SK-N-SH treated with all-trans-retinoic acid at 6 μM for 48 hours (cell line): ENCODE data around the gene CDC42EP5.

Source experiments
- ATAC-seq: fragments of 200-7000 bp; cut with Tn5 transposase; 3 replicates; pipeline ENCODE4 v1.9.1; 2020; ENCODE audit warnings: mild to moderate bottlenecking, moderate library complexity
- ARNTL ChIP-seq: fragments of 450-650 bp; formaldehyde crosslinking; IDR thresholded peaks from 2 replicates; pipeline ENCODE4 v1.5.0; 2020; ENCODE audit warnings: low read depth, mild to moderate bottlenecking, moderate library complexity, borderline replicate concordance
- BACH2 ChIP-seq: fragments of 250-450 bp; sonication (Bioruptor Pico); IDR thresholded peaks from 2 replicates; pipeline ENCODE4 v1.9.0; 2021; ENCODE audit warnings: mild to moderate bottlenecking, borderline replicate concordance
- CREB5 ChIP-seq: fragments of 250-450 bp; sonication (Bioruptor Pico); IDR thresholded peaks from 2 replicates; pipeline ENCODE4 v1.5.1; 2020; ENCODE audit warnings: low read depth, mild to moderate bottlenecking, moderate library complexity
- CSRNP3 ChIP-seq: fragments of 250-450 bp; sonication (Bioruptor Pico); IDR thresholded peaks from 2 replicates; pipeline ENCODE4 v1.5.1; 2021; ENCODE audit warnings: mild to moderate bottlenecking, moderate library complexity
- ESRRG ChIP-seq: fragments of 250-450 bp; sonication (Bioruptor Pico); IDR thresholded peaks from 2 replicates; pipeline ENCODE4 v1.6.1; 2021; ENCODE audit warnings: mild to moderate bottlenecking
- OSR1 ChIP-seq: fragments of 250-450 bp; sonication (Bioruptor Pico); IDR thresholded peaks from 2 replicates; pipeline ENCODE4 v1.8.0; 2022; ENCODE audit warnings: moderate library complexity, mild to moderate bottlenecking, inconsistent platforms
- PATZ1 ChIP-seq: fragments of 250-450 bp; sonication (Bioruptor Pico); IDR thresholded peaks from 2 replicates; pipeline ENCODE4 v1.8.0; 2020; ENCODE audit warnings: mild to moderate bottlenecking, moderate library complexity, borderline replicate concordance
- POU6F1 ChIP-seq: fragments of 250-450 bp; sonication (Bioruptor Pico); IDR thresholded peaks from 2 replicates; pipeline ENCODE4 v1.8.0; 2021; ENCODE audit warnings: low read depth, mild to moderate bottlenecking, moderate library complexity, borderline replicate concordance
- SNAI2 ChIP-seq: fragments of 250-450 bp; sonication (Bioruptor Pico); IDR thresholded peaks from 2 replicates; pipeline ENCODE4 v1.5.0; 2020; ENCODE audit warnings: mild to moderate bottlenecking, moderate library complexity
- TCF4 ChIP-seq: fragments of 250-450 bp; sonication (Bioruptor Pico); IDR thresholded peaks from 2 replicates; pipeline ENCODE4 v1.8.0; 2021; ENCODE audit warnings: mild to moderate bottlenecking, moderate library complexity, borderline replicate concordance
- ZC3H10 ChIP-seq: fragments of 250-450 bp; sonication (Bioruptor Pico); IDR thresholded peaks from 2 replicates; pipeline ENCODE4 v1.5.1; 2021; ENCODE audit warnings: mild to moderate bottlenecking, moderate library complexity
- ZFP3 ChIP-seq: fragments of 250-450 bp; sonication (Bioruptor Pico); IDR thresholded peaks from 2 replicates; pipeline ENCODE4 v1.5.0; 2020; ENCODE audit warnings: mild to moderate bottlenecking, moderate library complexity
- ZFP30 ChIP-seq: fragments of 450-650 bp; formaldehyde crosslinking; IDR thresholded peaks from 2 replicates; pipeline ENCODE4 v1.5.0; 2022; ENCODE audit warnings: mild to moderate bottlenecking, moderate library complexity
- ZNF565 ChIP-seq: fragments of 450-650 bp; formaldehyde crosslinking; conservative IDR thresholded peaks from 2 replicates; pipeline ENCODE4 v1.5.0; 2020; ENCODE audit warnings: low read depth, mild to moderate bottlenecking, moderate library complexity
- ZNF70 ChIP-seq: fragments of 450-650 bp; formaldehyde crosslinking; IDR thresholded peaks from 2 replicates; pipeline ENCODE4 v1.5.0; 2020; ENCODE audit warnings: mild to moderate bottlenecking, moderate library complexity
- ZNF8 ChIP-seq: fragments of 450-650 bp; formaldehyde crosslinking; IDR thresholded peaks from 2 replicates; pipeline ENCODE4 v1.5.0; 2020; ENCODE audit warnings: mild to moderate bottlenecking, moderate library complexity

The CDC42EP5 gene

GRCh38 chr19:54463531-54464043 lies 9.5 kb downstream of the CDC42EP5 start, which contains the start of gene LENG9 (continued):
- no peak for TF ChIP-seq POU6F1 (CRISPR knock-in tag)
- no peak for TF ChIP-seq CREB5 (CRISPR knock-in tag)
- no peak for TF ChIP-seq ZFP3 (CRISPR knock-in tag)
- no peak for TF ChIP-seq ZNF70 (CRISPR knock-in tag)
- no peak for TF ChIP-seq ZNF565 (CRISPR knock-in tag)

GRCh38 chr19:54462655-54463530 lies 10.2 kb downstream of the CDC42EP5 start:
- no peak for TF ChIP-seq TCF4 (CRISPR knock-in tag)
- TF ChIP-seq ZFP30 (CRISPR knock-in tag): no peak
- no peak for TF ChIP-seq PATZ1 (CRISPR knock-in tag)
- no peak for TF ChIP-seq ZFP3 (CRISPR knock-in tag)
- no peak for TF ChIP-seq SNAI2
- TF ChIP-seq BACH2: no peak
- no peak for TF ChIP-seq OSR1 (CRISPR knock-in tag)
- no peak; the same call in 1 of the 3 replicates for ATAC-seq

- TF ChIP-seq ZC3H10 (no peak), ZNF565 (CRISPR knock-in tag) (no peak), ESRRG (CRISPR knock-in tag) (no peak), ZFP30 (CRISPR knock-in tag) (no peak), ARNTL (CRISPR knock-in tag) (no peak), ZNF8 (CRISPR knock-in tag) (no peak), CSRNP3 (CRISPR knock-in tag) (no peak), BACH2 (no peak), PATZ1 (CRISPR knock-in tag) (no peak), OSR1 (CRISPR knock-in tag) (no peak)
- ATAC-seq: no peak
Measured at GRCh38 chr19:54462047-54462654, 10.9 kb downstream of the CDC42EP5 start.

GRCh38 chr19:54461613-54462012 lies 11.5 kb downstream of the CDC42EP5 start:
- TF ChIP-seq ARNTL (CRISPR knock-in tag): no peak
- TF ChIP-seq TCF4 (CRISPR knock-in tag): no peak
- ATAC-seq: no peak
